Fibroblast of the aortic adventitia (primary cell): ENCODE measurements around the gene CRACR2B. TPM values are rescaled to one million over a fixed set of nuclear protein-coding genes. Genes with fewer than 3 reads are reported as not detected.

Experiments
- DNase-seq: peaks from one replicate; pipeline ENCODE4 v3.0.0-alpha.2; 2010; ENCODE audit warnings: low read depth
- H3K4me3 ChIP-seq: 2 replicates; pipeline ENCODE4 v1.5.1; 2011; ENCODE audit warnings: low read depth, mild to moderate bottlenecking, control low read depth, low read length, moderate library complexity
- CTCF ChIP-seq: IDR thresholded peaks from 2 replicates; pipeline ENCODE4 v1.5.1; 2011; ENCODE audit warnings: mild to moderate bottlenecking, low read length, control low read depth, inconsistent platforms; ENCODE audit not compliant: insufficient read depth
- total RNA-seq: library from RNA; depleted of rRNA; stranded (reverse); fragments of >200 nt; gene quantifications from 2 replicates; pipeline ENCODE4 v1.2.3, GENCODE V29; 2012; ENCODE audit warnings: low replicate concordance

CRACR2B gene
- total RNA-seq, 1 donor = 1.3 TPM

- TF ChIP-seq CTCF = no peak
- H3K4me3 ChIP-seq = no peak overlapping the region
- DNase-seq = peak; percentile 30
These were observed 36.8 kb upstream of the CRACR2B start for GRCh38 chr11:790721-791564.

DNA sequence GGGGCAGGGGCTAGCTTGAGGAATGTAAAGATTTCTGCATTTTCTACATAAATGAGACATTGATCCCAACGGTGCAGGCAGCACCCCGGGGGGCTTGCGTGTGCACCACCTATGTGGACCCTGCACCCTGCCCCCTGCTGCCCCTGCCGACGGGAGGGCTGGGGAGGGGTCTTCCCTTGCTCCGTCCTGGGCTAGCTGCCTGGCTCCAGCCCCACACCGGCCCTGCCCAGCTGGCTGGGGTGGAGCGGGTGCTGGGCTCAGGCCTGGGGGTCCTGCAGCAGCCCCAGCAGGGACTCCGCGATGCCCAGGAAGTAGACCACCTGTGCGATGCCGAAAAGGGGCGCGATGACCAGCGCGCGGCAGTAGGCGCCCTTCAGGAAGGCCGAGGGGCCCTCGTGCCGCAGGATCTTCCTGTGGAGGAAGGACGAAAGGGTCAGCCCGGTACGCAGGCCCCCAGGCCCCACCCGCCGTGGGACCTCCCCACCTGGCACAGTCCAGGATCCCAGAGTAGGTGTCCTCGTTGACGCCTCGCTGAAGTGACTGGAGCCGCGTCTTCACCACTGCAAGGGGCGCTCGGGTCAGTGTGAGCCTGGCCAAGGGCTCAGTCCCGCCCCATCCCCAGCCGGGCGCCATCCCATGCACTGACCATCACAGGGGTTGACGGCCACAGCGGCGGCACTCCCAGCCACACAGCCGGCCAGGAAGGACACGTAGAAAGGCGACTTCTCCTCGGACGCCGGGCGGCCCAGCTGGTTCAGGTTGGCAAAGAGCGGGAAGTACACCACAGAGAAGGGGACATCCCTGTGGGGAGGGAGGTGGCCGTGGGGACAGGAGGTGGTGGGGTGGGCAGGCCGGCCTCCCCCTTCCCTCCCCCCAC is 35.8 kb upstream of the CRACR2B start:
- no peak for DNase-seq
- TF ChIP-seq CTCF = no peak
- H3K4me3 ChIP-seq = no peak overlapping the region

DNA sequence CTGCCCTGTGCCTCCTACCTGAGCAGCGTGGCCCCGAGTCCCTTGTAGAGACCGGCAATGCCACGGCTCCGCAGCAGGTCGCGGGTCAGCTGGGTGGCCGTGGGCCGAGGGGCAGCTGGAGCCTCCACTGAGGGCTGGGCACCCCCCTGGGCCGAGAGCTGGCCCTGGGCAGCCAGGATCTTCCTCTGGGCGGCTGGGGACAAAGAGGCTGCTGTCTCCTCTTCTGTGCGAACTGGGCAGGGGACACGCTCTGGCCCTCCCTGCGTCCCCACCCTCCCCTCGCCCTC is 35.2 kb upstream of the CRACR2B start:
- DNase-seq = no peak
- H3K4me3 ChIP-seq = no peak overlapping the region
- no peak for TF ChIP-seq CTCF

DNA sequence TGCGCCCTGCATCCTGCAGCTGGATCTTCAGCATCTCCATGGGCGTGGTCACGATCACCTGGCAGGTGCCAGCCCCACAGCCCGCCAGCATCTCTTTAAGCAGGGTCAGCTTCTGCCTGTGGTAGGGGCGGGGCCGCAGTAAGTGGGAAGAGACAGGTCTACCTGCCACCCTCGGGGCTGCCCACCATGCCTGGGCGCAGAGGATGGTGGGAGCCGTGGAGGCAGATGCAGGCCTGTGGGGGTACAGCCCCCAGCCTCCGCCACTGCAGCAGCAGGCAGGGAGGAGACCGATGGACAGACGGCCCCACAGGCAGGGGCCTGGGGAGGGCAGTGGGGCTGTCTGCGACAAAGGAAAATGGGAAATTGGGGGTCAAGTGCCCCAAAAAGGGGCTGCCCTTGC is 34.8 kb upstream of the CRACR2B start:
- no peak for DNase-seq
- H3K4me3 ChIP-seq = no peak overlapping the region
- TF ChIP-seq CTCF = no peak

DNA sequence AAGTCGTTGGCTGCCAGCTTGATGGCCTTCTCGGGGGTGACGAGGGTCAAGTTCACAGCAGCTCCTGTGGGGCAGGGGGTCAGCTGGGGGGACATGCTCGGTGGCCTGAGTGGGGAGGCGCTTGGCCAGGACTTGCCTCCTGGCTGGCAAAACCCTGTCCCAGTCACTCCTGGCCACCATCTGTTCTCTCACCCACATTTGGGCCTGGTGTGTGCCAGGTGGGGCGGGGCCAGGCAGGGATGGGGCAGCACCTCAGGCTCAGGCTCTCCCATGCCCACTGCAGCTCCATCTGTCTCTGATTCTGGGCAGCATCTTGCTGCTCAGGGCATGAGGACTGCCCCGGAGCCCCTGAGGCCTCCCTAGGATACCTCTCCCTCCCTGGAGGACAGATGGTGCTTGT is 34.2 kb upstream of the CRACR2B start:
- DNase-seq = no peak
- H3K4me3 ChIP-seq = no peak overlapping the region
- TF ChIP-seq CTCF = no peak

- TF ChIP-seq CTCF = no peak
- no peak for DNase-seq
- no peak overlapping the region for H3K4me3 ChIP-seq
These were observed 33.5 kb upstream of the CRACR2B start for GRCh38 chr11:794013-794765.
